Pulmonary artery endothelial cell (primary cell): ENCODE measurements around the gene SPATC1L. TPM values are rescaled to one million over a fixed set of nuclear protein-coding genes. Genes with fewer than 3 reads are reported as not detected.

Experiments used
- DNase-seq: peaks from one replicate; pipeline ENCODE4 v3.0.0-alpha.2; 2011; ENCODE audit warnings: low read depth, low spot score
- total RNA-seq: library from RNA; depleted of rRNA; stranded (reverse); fragments of >200 nt; gene quantifications from 2 replicates; pipeline ENCODE4 v1.2.3, GENCODE V29; 2014

The SPATC1L gene
- total RNA-seq, 1 donor from 2014 or later = 7.5 TPM

GRCh38 chr21:46122237-46122671, 62.0 kb downstream of the SPATC1L start:
- no peak for DNase-seq

- no peak for DNase-seq
These were observed 62.7 kb downstream of the SPATC1L start for GRCh38 chr21:46121286-46122221.

- no peak for DNase-seq
These were observed 63.7 kb downstream of the SPATC1L start for GRCh38 chr21:46120301-46121285.

- no peak for DNase-seq
These were observed 64.5 kb downstream of the SPATC1L start for GRCh38 chr21:46119637-46120271.

- DNase-seq = no peak
These were observed 65.1 kb downstream of the SPATC1L start for GRCh38 chr21:46119144-46119636.

- DNase-seq = no peak
These were observed 65.7 kb downstream of the SPATC1L start for GRCh38 chr21:46118316-46119143.

GRCh38 chr21:46117586-46118315, 66.5 kb downstream of the SPATC1L start:
- no peak for DNase-seq

GRCh38 chr21:46116776-46117585, 67.3 kb downstream of the SPATC1L start:
- no peak for DNase-seq

GRCh38 chr21:46116189-46116775, 68.0 kb downstream of the SPATC1L start:
- DNase-seq = no peak

GRCh38 chr21:46115441-46116188, 68.6 kb downstream of the SPATC1L start:
- no peak for DNase-seq

- no peak for DNase-seq
These were observed 69.3 kb downstream of the SPATC1L start for GRCh38 chr21:46114963-46115362.

- no peak for DNase-seq
These were observed 70.6 kb downstream of the SPATC1L start for GRCh38 chr21:46113497-46114176.

GRCh38 chr21:46112725-46113215, 71.5 kb downstream of the SPATC1L start:
- no peak for DNase-seq

- no peak for DNase-seq
These were observed 72.2 kb downstream of the SPATC1L start for GRCh38 chr21:46111857-46112724.

GRCh38 chr21:46111193-46111571, 73.1 kb downstream of the SPATC1L start:
- no peak for DNase-seq
